Peyer's patch (tissue), 4 donors: ENCODE data around the gene PHC2.

ENCODE experiments used
- POLR2A ChIP-seq, 2 donors: fragments of 450-650 bp; IDR thresholded peaks; one replicate each; pipeline ENCODE4 v1.5.1; 2017; ENCODE audit warnings: antibody characterized with exemption in 2 of 2, mild to moderate bottlenecking in 2 of 2, moderate library complexity in 2 of 2
- TF ChIP-seq, protein P1 (sequence below), 6 experiments: fragments of 450-650 bp in 4 of 6; fragments of 200-600 bp in 2 of 6; sonication (generic) in 1 of 6; IDR thresholded peaks; one replicate each; pipeline ENCODE4 v1.5.1; 2017 to 2019; ENCODE audit warnings: antibody characterized with exemption in 6 of 6, mild to moderate bottlenecking in 3 of 6, moderate library complexity in 1 of 6

DNA sequence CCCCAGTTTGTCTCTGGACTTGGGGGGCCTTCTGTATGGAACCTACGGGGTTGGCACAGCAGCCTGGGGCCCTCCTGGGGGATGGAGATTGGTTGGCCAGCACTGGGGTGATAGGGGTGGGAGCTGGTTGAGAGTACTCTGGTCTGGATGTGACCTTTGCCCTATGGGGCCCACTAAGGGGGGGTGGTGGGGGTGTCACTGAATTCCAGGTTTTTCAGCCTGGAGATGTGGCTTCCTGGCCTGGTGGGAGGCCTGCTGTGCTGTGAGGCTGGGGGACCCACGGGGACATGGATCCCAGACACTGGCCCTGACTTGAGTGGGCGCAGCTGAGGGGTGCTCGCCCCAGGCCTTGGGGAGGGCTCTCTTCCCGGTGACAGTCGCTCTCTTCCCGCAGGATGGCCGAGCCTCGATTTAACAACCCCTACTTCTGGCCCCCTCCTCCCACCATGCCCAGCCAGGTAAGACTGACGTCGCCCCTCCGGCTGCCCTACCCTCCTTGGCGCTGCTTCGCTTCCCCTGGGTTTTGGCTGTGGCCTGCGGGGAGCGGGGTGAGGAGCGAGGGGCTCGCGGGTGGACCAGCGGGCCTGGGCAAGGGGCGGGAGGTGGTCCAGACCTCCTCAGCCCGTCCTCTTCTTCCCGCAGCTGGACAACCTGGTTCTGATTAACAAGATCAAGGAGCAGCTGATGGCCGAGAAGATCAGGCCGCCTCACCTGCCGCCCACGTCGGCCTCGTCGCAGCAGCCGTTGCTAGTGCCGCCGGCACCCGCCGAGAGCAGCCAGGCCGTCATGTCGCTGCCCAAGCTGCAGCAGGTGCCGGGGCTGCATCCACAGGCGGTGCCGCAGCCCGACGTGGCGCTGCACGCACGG lies 155.0 kb downstream of the PHC2 start:
- TF ChIP-seq, protein P1, sequence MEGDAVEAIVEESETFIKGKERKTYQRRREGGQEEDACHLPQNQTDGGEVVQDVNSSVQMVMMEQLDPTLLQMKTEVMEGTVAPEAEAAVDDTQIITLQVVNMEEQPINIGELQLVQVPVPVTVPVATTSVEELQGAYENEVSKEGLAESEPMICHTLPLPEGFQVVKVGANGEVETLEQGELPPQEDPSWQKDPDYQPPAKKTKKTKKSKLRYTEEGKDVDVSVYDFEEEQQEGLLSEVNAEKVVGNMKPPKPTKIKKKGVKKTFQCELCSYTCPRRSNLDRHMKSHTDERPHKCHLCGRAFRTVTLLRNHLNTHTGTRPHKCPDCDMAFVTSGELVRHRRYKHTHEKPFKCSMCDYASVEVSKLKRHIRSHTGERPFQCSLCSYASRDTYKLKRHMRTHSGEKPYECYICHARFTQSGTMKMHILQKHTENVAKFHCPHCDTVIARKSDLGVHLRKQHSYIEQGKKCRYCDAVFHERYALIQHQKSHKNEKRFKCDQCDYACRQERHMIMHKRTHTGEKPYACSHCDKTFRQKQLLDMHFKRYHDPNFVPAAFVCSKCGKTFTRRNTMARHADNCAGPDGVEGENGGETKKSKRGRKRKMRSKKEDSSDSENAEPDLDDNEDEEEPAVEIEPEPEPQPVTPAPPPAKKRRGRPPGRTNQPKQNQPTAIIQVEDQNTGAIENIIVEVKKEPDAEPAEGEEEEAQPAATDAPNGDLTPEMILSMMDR (IDR thresholded peaks at IDR 0.05): no peak
- no peak for TF ChIP-seq POLR2A (IDR thresholded peaks at IDR 0.05)
